HEK293T (cell line): ENCODE measurements around the gene C14orf132.

Experiments
- CTCF ChIA-PET: fragments of 350-600 bp; formaldehyde crosslinking; extraction: SDS; loops from one replicate; lab custom pipeline; 2021; ENCODE audit warnings: antibody characterized with exemption, inconsistent platforms; lab: Yijun Ruan, JAX
- POLR2A ChIA-PET: fragments of 350-600 bp; formaldehyde crosslinking; extraction: SDS; loops from one replicate; lab custom pipeline; 2020; ENCODE audit warnings: antibody characterized with exemption, inconsistent platforms; lab: Yijun Ruan, JAX
- DNase-seq: peaks from one replicate; pipeline ENCODE4 v3.0.0; 2012; ENCODE audit warnings: mixed read lengths; ENCODE audit errors: extremely low spot score
- ARNT ChIP-seq: fragments of 450-650 bp; IDR thresholded peaks from 2 replicates; pipeline ENCODE4 v1.6.1; 2017; ENCODE audit warnings: mild to moderate bottlenecking
- BHLHE40 ChIP-seq: fragments of 450-650 bp; IDR thresholded peaks from 2 replicates; pipeline ENCODE4 v1.6.1; 2016; ENCODE audit warnings: mild to moderate bottlenecking, moderate library complexity, borderline replicate concordance
- CTBP1 ChIP-seq: fragments of 450-650 bp; IDR thresholded peaks from 2 replicates; pipeline ENCODE4 v1.6.1; 2016; ENCODE audit warnings: borderline replicate concordance
- ELF4 ChIP-seq: fragments of 450-650 bp; IDR thresholded peaks from 2 replicates; pipeline ENCODE4 v1.6.1; 2017; ENCODE audit warnings: antibody characterized with exemption
- FOXA1 ChIP-seq: fragments of 450-650 bp; IDR thresholded peaks from 2 replicates; pipeline ENCODE4 v1.6.1; 2016; ENCODE audit warnings: mild to moderate bottlenecking
- FOXK2 ChIP-seq: fragments of 450-650 bp; IDR thresholded peaks from 2 replicates; pipeline ENCODE4 v1.6.1; 2016; ENCODE audit warnings: mild to moderate bottlenecking
- FOXM1 ChIP-seq: fragments of 450-650 bp; IDR thresholded peaks from 2 replicates; pipeline ENCODE4 v1.6.1; 2017; ENCODE audit warnings: mild to moderate bottlenecking, borderline replicate concordance
- HDGF ChIP-seq: fragments of 450-650 bp; IDR thresholded peaks from 2 replicates; pipeline ENCODE4 v1.6.1; 2017; ENCODE audit warnings: antibody characterized with exemption, borderline replicate concordance
- L3MBTL2 ChIP-seq: fragments of 450-650 bp; conservative IDR thresholded peaks from 2 replicates; pipeline ENCODE4 v1.6.1; 2016; ENCODE audit warnings: mild to moderate bottlenecking
- LEF1 ChIP-seq: fragments of 450-650 bp; IDR thresholded peaks from 2 replicates; pipeline ENCODE4 v1.6.1; 2017; ENCODE audit warnings: mild to moderate bottlenecking, borderline replicate concordance
- NFRKB ChIP-seq: fragments of 450-650 bp; IDR thresholded peaks from 2 replicates; pipeline ENCODE4 v1.6.1; 2016; ENCODE audit warnings: mild to moderate bottlenecking, moderate library complexity
- SP1 ChIP-seq: fragments of 450-650 bp; IDR thresholded peaks from 2 replicates; pipeline ENCODE4 v1.6.1; 2017
- SUZ12 ChIP-seq: fragments of 450-650 bp; IDR thresholded peaks from 2 replicates; pipeline ENCODE4 v1.6.1; 2016; ENCODE audit warnings: mild to moderate bottlenecking
- TARDBP ChIP-seq: fragments of 450-650 bp; IDR thresholded peaks from 2 replicates; pipeline ENCODE4 v1.6.1; 2016
- ZNF384 ChIP-seq: fragments of 450-650 bp; IDR thresholded peaks from 2 replicates; pipeline ENCODE4 v1.6.1; 2016
- TF ChIP-seq, protein P1 (sequence below): fragments of 450-650 bp; IDR thresholded peaks from 2 replicates; pipeline ENCODE4 v1.6.1; 2016

The C14orf132 gene

DNA sequence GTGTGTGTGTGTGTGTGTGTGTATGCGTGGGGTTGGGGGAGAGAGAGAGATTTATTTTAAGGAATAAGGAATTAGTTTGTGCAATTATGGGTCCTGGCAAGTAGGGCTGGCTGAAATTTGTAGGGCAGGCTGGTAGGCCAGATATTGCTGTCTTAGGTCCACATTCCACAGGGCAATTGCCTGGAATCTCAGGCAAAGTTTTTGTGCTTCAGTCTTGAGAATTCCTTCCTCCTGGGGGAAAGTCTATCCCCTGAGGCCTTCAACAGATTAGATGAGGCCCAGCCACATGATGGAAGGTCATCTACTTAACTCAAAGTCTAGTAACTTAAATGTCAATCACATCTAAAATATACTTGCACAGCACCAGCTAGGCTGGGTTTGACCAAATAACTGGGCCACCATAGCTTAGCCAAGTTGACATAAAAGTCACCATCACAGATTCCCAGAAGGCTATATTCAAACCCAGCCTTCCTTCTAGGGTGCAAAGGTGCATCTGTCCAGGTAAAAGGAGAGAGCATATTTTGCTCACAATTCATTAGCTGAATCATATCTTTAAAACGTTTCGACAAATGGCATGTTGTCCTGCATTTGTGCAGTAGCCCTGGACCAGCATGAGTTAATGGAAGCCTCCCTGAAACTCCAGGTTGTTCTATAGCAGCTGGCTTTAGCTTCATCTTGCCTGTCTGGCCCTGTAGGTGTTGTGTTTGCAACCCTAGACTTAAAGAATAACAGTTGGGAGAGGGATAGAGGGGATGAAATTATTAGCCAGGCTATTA, 63.1 kb downstream of the C14orf132 start:
- TF ChIP-seq ARNT (no peak), NFRKB (no peak), SP1 (no peak), FOXA1 (no peak), ZNF384 (no peak), ELF4 (no peak), LEF1 (no peak), FOXM1 (no peak), HDGF (no peak), CTBP1 (no peak), BHLHE40 (no peak), TARDBP (no peak), L3MBTL2 (no peak)
- TF ChIP-seq, protein P1, sequence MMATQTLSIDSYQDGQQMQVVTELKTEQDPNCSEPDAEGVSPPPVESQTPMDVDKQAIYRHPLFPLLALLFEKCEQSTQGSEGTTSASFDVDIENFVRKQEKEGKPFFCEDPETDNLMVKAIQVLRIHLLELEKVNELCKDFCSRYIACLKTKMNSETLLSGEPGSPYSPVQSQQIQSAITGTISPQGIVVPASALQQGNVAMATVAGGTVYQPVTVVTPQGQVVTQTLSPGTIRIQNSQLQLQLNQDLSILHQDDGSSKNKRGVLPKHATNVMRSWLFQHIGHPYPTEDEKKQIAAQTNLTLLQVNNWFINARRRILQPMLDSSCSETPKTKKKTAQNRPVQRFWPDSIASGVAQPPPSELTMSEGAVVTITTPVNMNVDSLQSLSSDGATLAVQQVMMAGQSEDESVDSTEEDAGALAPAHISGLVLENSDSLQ: no peak
- no peak for DNase-seq
- ChIA-PET CTCF (interaction anchor here (2.7 kb wide), 1 partner anchor 172 kb away, joined by 35 read pairs; no protein-coding TSS in a partner anchor), POLR2A (no interaction called here)

- ChIA-PET CTCF (interaction anchor here (1.1 kb wide), 1 partner anchor 171 kb away, joined by 3 read pairs; no protein-coding TSS in a partner anchor), POLR2A (no interaction called here)
- no peak for DNase-seq
- TF ChIP-seq FOXM1: no peak
- TF ChIP-seq, protein P1: no peak
- no peak for TF ChIP-seq FOXA1
- no peak for TF ChIP-seq SP1
- no peak for TF ChIP-seq FOXK2
- no peak for TF ChIP-seq TARDBP
- TF ChIP-seq CTBP1: no peak
- TF ChIP-seq L3MBTL2: no peak
- no peak for TF ChIP-seq SUZ12
- TF ChIP-seq BHLHE40: no peak
- TF ChIP-seq LEF1: no peak
- no peak for TF ChIP-seq ARNT
Observed at GRCh38 chr14:96103075-96103474, 63.9 kb downstream of the C14orf132 start.

DNA sequence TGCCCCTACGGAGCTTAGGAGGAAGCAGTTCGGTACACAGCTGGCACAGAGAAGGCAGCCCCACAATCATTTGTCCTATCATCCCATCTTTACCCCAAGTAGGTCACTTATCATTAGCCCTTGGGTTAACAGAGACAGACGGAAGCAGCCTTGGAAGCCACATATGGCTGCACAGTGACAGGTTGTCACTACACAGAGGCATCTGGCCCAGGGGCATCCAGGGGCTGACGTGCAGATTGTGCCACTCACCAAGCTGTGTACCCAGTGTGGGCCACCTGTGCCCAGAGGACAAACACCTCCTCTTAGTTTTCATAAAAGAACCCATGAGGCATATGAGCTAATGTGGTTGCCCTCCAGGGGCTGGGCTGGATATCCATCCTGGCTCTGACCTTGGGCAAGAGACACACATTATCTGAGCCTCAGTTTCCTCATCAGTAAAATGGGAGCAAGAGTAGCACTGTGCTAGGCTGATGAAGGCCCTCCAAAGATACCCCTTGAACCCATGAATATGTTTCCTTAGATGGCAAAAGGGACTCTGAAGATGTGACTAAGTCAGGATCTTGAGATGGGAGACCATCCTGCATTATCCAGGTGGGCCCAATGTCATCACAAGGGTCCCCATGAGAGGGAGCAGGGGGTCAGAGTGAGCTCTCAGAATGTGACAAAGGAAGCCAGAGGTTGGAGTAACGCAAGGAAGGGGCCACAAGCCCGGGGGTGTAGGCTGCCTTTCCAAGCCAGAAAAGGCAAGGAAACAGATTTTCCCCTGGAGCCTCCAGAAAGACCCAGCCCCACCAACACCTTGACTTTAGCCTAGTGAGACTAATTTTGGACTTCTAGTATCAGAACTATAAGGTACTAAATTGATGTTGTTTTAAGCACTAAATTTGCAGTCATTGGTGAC, 64.6 kb downstream of the C14orf132 start:
- no peak for DNase-seq
- TF ChIP-seq SP1: no peak
- TF ChIP-seq BHLHE40: no peak
- TF ChIP-seq HDGF: no peak
- TF ChIP-seq, protein P1: no peak
- POLR2A ChIA-PET: no interaction called here
- CTCF ChIA-PET: interaction anchor here (1.1 kb wide), 1 partner anchor 171 kb away, joined by 3 read pairs; no protein-coding TSS in a partner anchor

GRCh38 chr14:96104469-96105057, 65.4 kb downstream of the C14orf132 start:
- POLR2A ChIA-PET: no interaction called here
- DNase-seq: no peak
- TF ChIP-seq NFRKB (no peak), LEF1 (no peak), L3MBTL2 (no peak), FOXA1 (no peak), BHLHE40 (no peak), CTBP1 (no peak), ARNT (no peak), HDGF (no peak), SP1 (no peak), SUZ12 (no peak), FOXM1 (no peak), TARDBP (no peak), ELF4 (no peak), FOXK2 (no peak), ZNF384 (no peak)
- TF ChIP-seq, protein P1: no peak
- CTCF ChIA-PET: no interaction called here
